ENCODE results near the gene SYNJ1. TPM values are rescaled to one million over a fixed set of nuclear protein-coding genes. Genes with fewer than 3 reads are reported as not detected.

SYNJ1 gene
- total and polyA plus RNA-seq, 12 donors: 5.0 to 19.4 (median 10.9) TPM

DNA sequence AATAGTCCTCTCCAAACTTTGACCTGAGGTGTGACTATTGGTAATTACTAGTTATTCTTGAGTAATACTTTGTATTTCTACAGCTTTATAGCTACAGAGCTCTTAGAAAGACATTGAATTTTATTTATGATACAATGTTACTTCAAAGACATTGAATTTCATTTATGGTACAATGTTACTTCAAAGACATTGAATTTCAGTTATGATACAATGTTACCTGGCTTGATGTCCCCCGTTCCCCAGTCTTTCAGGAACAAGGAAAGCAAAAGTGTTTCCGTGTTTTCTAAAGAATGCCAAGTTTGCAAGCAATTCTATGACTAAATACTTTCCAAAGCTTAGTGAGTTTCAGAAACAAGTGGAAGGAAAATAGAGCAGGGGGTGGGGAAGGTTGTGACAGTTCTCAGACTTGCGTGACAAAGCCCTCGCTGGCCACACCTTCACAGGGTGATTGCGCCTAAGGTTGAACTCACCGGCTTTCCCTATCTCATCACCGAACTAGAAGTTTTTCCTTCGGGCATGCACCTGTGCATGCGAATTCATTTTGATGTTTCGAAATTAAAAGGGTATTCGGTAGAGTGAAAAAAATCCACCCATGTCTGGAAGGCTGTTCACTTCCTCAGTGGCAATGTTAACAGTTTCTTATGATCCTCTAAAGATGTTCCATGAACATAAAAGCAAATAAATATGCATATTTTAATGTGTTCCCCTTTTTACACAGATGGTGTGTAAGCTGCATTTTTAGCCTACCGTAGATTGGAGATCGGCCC is 44.7 kb upstream of the SYNJ1 start:
- Histone ChIP-seq H3K27me3 (no peaks in the 10 kb centered on the region), H3K36me3 (replicated peaks in 1 of 2) (no peaks in the 10 kb centered on the region), H3K4me3 (peak overlapping the region; percentile 22 to 93 (median 64)), H3K4me1 (replicated peaks in 1 of 2) (peaks cover 14 to 39% of the 10 kb centered on the region in 2 donors), H3K9me3 (replicated peaks in 1 of 3) (no peaks in the 10 kb centered on the region), H3K27ac (peak overlapping the region; percentile 76 to 95 (median 78))
- WGBS, 4 donors: 22 to 25% (median 24%) methylated on average over 13 of the region's 13 CpGs
- TF ChIP-seq, protein P1, sequence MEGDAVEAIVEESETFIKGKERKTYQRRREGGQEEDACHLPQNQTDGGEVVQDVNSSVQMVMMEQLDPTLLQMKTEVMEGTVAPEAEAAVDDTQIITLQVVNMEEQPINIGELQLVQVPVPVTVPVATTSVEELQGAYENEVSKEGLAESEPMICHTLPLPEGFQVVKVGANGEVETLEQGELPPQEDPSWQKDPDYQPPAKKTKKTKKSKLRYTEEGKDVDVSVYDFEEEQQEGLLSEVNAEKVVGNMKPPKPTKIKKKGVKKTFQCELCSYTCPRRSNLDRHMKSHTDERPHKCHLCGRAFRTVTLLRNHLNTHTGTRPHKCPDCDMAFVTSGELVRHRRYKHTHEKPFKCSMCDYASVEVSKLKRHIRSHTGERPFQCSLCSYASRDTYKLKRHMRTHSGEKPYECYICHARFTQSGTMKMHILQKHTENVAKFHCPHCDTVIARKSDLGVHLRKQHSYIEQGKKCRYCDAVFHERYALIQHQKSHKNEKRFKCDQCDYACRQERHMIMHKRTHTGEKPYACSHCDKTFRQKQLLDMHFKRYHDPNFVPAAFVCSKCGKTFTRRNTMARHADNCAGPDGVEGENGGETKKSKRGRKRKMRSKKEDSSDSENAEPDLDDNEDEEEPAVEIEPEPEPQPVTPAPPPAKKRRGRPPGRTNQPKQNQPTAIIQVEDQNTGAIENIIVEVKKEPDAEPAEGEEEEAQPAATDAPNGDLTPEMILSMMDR (IDR thresholded peaks at IDR 0.05): no peak
- TF ChIP-seq POLR2A (IDR thresholded peaks at IDR 0.05): no peak
- DNase-seq: peak; percentile 32 to 70 (median 63)
- intact Hi-C loops (cut with DNase I): no loop called here

DNA sequence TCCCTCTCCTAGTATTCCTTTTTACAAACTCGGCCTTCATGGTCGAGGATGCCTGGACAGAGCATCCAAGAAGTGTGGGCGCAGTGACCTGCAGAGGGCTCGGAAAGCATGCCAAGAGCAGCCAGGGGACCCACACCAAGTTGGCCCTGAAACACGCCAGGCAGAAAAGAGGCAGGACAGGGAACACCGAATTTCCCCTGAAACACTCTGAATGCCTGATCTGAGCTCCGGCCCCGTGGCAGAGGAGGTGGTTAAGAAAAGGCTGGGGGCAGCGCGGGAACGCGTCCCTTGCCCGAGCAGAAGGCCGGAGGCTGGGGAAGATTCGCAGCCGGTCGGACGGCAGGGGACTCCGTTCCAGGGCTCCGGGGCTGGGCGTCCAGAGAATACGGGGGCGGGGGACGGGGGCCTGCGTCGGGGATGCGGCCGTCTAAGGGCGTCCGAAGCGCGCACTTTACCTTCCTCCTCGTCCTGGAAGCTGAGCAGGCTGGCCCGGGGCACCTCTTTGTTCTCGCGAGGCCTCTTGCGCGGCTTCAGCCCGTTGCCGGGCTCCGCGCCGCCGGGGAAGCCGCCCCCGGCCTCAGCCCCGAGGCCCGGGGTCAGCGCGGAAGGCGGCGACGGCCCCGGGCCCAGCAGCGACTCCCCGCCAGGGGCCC is 43.2 kb upstream of the SYNJ1 start:
- WGBS, 4 donors: 0 to 1% (median 1%) methylated on average over 15 to 56 of the region's 56 CpGs
- H3K27me3 ChIP-seq: no peaks in the 10 kb centered on the region
- peak overlapping the region; percentile 67 to 93 (median 89) for H3K27ac ChIP-seq
- no peaks in the 10 kb centered on the region for H3K9me3 ChIP-seq (replicated peaks in 1 of 3)
- peak overlapping the region in 3 of 4 donors; percentile 54 to 93 (median 77) for H3K4me3 ChIP-seq
- DNase-seq: peak; percentile 51 to 74 (median 68)
- no peak for TF ChIP-seq POLR2A (IDR thresholded peaks at IDR 0.05)
- TF ChIP-seq, protein P1 (IDR thresholded peaks at IDR 0.05): no peak
- peaks cover 14 to 40% of the 10 kb centered on the region in 2 donors for H3K4me1 ChIP-seq (replicated peaks in 1 of 2)
- intact Hi-C loops (cut with DNase I): no loop called here
- no peaks in the 10 kb centered on the region for H3K36me3 ChIP-seq (replicated peaks in 1 of 2)

DNA sequence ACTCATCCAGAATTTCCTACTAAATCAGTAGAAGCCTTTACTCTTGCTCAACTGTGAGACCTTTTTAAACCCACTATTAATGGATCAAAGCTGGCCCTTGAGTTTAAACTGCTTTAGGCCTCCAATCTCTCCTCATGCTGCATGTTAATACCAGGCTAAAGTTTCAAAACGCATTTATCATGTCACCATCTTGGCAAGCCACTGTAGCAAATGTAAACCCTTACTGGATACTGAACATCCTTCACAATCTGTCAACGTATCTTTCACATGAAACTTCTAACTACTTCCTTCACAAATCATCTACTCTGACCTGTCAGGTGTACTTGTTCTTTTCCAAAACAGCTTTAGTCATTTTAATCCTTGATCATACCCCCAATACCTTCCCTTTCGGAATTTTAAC is 40.7 kb upstream of the SYNJ1 start:
- Histone ChIP-seq H3K9me3 (replicated peaks in 1 of 3) (no peaks in the 10 kb centered on the region), H3K36me3 (replicated peaks in 1 of 2) (peaks cover 0 to 7% of the 10 kb centered on the region in 2 donors), H3K4me3 (no peak overlapping the region), H3K27ac (no peak overlapping the region), H3K27me3 (no peaks in the 10 kb centered on the region), H3K4me1 (replicated peaks in 1 of 2) (peaks cover 14 to 45% of the 10 kb centered on the region in 2 donors)
- TF ChIP-seq, protein P1 (IDR thresholded peaks at IDR 0.05): no peak
- TF ChIP-seq POLR2A (IDR thresholded peaks at IDR 0.05): no peak
- 56 to 68% (median 61%) methylated on average over 3 of the region's 3 CpGs for WGBS, 4 donors
- intact Hi-C loops (cut with DNase I): no loop called here
- no peak for DNase-seq

DNA sequence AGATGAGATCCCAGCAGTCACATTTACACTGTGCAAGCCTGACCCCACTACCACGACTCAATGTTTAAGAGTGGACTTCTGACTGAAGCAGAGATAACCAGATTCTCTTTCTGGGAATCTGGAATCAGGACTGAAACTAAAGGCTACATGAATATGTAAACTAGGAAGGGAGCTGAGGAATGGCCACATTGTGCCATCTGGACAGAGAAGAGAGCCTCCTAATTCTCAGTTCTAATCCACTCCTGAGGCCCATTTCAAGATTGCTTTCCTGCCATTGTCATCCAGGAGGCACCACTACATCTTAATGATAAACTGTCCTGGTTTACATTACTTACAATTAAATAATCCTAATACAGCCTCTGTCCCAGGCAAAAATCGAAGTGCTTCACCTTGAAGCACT is 37.2 kb upstream of the SYNJ1 start:
- intact Hi-C loops (cut with DNase I): no loop called here
- 73 to 79% (median 73%) methylated on average over 2 of the region's 2 CpGs for WGBS, 4 donors

More for the DNA sequence above, 37.2 kb upstream of the SYNJ1 start:
- Histone ChIP-seq H3K9me3 (replicated peaks in 1 of 3) (no peaks in the 10 kb centered on the region), H3K4me3 (no peak overlapping the region), H3K27ac (no peak overlapping the region), H3K27me3 (no peaks in the 10 kb centered on the region), H3K4me1 (replicated peaks in 1 of 2) (peaks cover 9 to 32% of the 10 kb centered on the region in 2 donors), H3K36me3 (replicated peaks in 1 of 2) (peaks cover 0 to 37% of the 10 kb centered on the region in 2 donors)
- no peak for TF ChIP-seq POLR2A (IDR thresholded peaks at IDR 0.05)
- TF ChIP-seq, protein P1 (IDR thresholded peaks at IDR 0.05): no peak
- no peak for DNase-seq
